Subcutaneous abdominal adipose tissue (tissue), 5 donors: ENCODE results near the gene CPA4.

ENCODE experiments used
- H3K27ac ChIP-seq: one replicate; pipeline ENCODE4 v1.7.0; 2013; ENCODE audit warnings: low read depth, mild to moderate bottlenecking, inconsistent platforms, low read length, moderate library complexity
- H3K27me3 ChIP-seq, 5 donors: one replicate each; pipeline ENCODE4 v1.7.0; 2013; ENCODE audit warnings: low read length in 5 of 5, inconsistent platforms in 1 of 5; ENCODE audit not compliant: control insufficient read depth in 5 of 5, insufficient read depth in 4 of 5
- H3K36me3 ChIP-seq, 5 donors: one replicate each; pipeline ENCODE4 v1.7.0; 2013; ENCODE audit warnings: low read length in 5 of 5; ENCODE audit not compliant: control insufficient read depth in 5 of 5, insufficient read depth in 5 of 5
- H3K4me1 ChIP-seq, 5 donors: one replicate each; pipeline ENCODE4 v1.7.0; 2013; ENCODE audit warnings: low read length in 5 of 5, mild to moderate bottlenecking in 3 of 5, moderate library complexity in 1 of 5; ENCODE audit not compliant: control insufficient read depth in 5 of 5, insufficient read depth in 5 of 5
- H3K4me3 ChIP-seq, 5 donors: one replicate each; pipeline ENCODE4 v1.7.0; 2013; ENCODE audit warnings: low read length in 5 of 5, low read depth in 1 of 5
- H3K9ac ChIP-seq, 5 donors: one replicate each; pipeline ENCODE4 v1.7.0; 2013; ENCODE audit warnings: low read length in 5 of 5, mild to moderate bottlenecking in 4 of 5, moderate library complexity in 3 of 5
- H3K9me3 ChIP-seq, 5 donors: one replicate each; pipeline ENCODE4 v1.7.0; 2013; ENCODE audit warnings: low read length in 5 of 5; ENCODE audit not compliant: control insufficient read depth in 5 of 5
- donor health status: healthy.
- donor health status: healthy.
- donor health status: healthy.
- donor health status: healthy.
- donor health status: healthy.

CPA4 gene

DNA sequence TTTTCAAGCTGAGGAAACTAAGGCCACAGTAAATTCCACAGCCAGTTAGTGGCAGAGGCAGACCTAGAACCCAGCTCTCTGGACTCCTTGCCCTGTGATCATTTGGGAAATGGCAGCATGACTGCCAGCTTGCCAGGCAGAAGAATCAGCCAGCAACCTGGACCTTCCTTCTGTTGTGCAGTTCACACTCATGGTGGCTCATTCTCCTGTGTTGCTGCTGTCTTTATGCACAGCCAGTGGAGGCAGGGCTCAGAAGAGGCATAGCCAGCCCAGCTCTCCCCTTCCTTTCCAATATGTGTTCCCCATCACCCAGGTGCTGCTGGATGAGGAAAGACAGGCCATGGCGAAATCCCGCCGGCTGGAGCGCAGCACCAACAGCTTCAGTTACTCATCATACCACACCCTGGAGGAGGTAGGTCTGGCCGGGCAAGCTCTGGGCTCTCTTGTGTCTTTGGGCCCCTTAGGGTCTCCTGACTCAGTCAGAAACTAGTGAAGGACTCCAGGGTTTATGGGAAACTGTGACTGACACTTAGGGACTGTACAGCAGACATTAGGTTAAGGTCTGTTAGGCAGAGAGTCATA, 66.4 kb downstream of the CPA4 start:
- H3K9me3 ChIP-seq, result peaks cover 3 to 21% (median 16%) of the 10 kb centered on the region in 5 donors
- peaks cover 14 to 40% (median 19%) of the 10 kb centered on the region in 5 donors for H3K4me1 ChIP-seq
- H3K36me3 ChIP-seq, result no peaks in the 10 kb centered on the region
- peak overlapping the region in 1 of 5 donors; percentile 10 for H3K4me3 ChIP-seq
- H3K27ac ChIP-seq, result no peak overlapping the region
- no peaks in the 10 kb centered on the region for H3K27me3 ChIP-seq
- H3K9ac ChIP-seq, result no peak overlapping the region

DNA sequence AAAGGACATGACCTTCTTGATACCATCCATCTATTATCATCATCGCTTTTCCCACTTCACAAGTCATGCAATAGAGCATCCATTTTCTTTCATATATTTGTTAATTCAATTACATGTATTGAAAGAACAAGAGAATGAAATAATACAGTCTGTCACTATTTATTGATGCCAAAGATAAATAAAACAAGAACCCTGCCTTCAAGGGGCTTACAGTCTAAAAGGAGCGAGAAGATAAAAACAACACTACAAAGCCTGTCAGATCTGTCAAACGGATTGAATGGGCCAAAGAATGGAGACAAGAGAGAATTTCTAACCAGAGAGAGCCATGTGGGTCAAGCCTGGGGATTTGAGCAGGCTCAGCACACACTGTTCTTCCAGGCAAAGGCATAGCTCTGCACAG, 67.6 kb downstream of the CPA4 start:
- H3K27me3 ChIP-seq, result no peaks in the 10 kb centered on the region
- H3K36me3 ChIP-seq, result no peaks in the 10 kb centered on the region
- peaks cover 3 to 21% (median 16%) of the 10 kb centered on the region in 5 donors for H3K9me3 ChIP-seq
- no peak overlapping the region for H3K4me3 ChIP-seq
- H3K9ac ChIP-seq, result no peak overlapping the region
- H3K4me1 ChIP-seq, result peaks cover 14 to 50% (median 22%) of the 10 kb centered on the region in 5 donors
- no peak overlapping the region for H3K27ac ChIP-seq

DNA sequence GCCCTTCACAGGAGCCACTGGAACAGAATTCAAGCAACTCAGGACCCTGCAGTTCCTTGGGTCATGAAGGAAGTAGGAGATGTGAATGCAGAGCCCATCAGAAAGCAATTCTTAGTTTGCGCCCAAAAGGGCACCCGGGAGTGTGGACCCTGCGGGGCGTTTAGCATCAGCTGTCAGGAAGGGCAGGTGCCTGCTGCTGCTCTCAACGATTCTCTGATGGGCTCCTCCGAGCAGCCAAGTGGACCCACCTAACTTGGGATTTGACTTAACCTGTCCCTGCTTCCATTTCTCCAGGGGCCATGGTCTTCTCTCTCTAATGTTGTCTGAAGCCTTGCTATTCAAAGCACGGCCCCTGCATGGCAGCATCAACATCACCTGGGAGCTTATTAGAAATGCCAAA, 68.7 kb downstream of the CPA4 start:
- Histone ChIP-seq H3K27me3 (no peaks in the 10 kb centered on the region), H3K9ac (no peak overlapping the region), H3K27ac (no peak overlapping the region), H3K4me3 (no peak overlapping the region), H3K36me3 (no peaks in the 10 kb centered on the region), H3K9me3 (peaks cover 3 to 21% (median 16%) of the 10 kb centered on the region in 5 donors), H3K4me1 (peaks cover 5 to 50% (median 24%) of the 10 kb centered on the region in 5 donors)

DNA sequence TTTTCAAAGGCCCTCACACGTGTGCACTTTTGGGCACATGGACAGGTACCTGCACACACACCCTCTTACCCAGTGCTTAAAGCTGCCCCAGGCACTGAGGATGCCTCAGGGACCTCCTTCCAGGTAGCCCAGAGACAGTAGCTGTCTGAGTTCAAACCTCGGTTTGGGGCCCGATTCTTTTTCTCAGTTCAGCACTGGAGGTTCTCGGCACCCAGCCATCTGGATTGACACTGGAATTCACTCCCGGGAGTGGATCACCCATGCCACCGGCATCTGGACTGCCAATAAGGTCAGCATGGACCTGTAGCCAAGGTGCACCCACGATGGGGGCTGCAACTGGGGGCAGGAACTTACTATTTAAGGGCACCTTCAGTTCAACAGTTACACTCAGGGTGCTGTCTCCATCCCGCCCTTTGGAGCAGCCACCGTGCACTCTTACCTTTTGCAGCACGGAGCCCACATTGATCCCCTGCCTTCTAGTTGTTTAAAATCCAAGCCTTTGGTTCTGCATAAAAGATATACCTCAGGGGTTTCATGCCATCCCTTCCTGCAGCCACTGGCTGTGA, 69.4 kb downstream of the CPA4 start:
- Histone ChIP-seq H3K4me1 (peaks cover 4 to 45% (median 25%) of the 10 kb centered on the region in 5 donors), H3K27ac (no peak overlapping the region), H3K9me3 (peaks cover 3 to 21% (median 16%) of the 10 kb centered on the region in 5 donors), H3K9ac (no peak overlapping the region), H3K36me3 (no peaks in the 10 kb centered on the region), H3K27me3 (no peaks in the 10 kb centered on the region), H3K4me3 (no peak overlapping the region)

DNA sequence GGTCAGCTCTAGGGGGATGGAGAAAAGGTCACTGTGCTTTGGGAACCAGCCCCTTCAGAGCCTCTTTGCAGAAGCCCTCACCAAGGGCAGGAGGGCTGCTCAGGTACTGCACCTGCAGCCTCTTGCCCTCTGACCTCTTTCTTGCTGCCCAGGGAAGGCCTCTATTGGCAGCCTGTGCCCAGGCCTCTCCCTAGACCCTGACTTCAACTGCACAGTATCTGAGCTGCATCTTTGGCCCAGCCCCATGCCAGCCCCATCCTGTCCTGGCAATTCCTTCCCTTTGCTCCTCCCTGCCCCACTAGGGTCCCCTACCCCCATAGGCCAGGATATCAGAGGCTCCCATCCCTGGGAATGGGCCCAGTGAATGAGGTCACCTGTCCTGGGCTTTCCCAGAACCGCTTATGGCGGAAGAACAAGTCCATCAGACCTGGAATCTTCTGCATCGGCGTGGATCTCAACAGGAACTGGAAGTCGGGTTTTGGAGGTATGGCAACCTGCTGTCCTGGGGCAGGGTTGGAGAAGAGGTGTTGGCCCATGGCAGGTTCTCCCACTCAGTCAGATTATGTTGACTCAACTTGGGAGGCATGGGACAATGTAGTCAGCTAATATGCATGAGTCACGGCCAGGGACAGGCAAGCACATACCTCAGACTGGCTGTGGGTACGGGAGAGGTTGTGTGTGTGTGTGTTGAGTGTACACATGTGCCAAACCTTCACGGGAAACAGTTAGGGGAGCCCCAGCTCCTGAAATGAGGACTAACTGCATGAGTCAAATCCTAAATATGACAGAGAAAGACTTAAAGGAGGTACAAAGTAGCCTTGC, 70.3 kb downstream of the CPA4 start:
- Histone ChIP-seq H3K27ac (peak overlapping the region; percentile 18), H3K4me1 (peaks cover 4 to 46% (median 25%) of the 10 kb centered on the region in 5 donors), H3K36me3 (no peaks in the 10 kb centered on the region), H3K27me3 (no peaks in the 10 kb centered on the region), H3K4me3 (no peak overlapping the region), H3K9me3 (peaks cover 3 to 21% (median 16%) of the 10 kb centered on the region in 5 donors), H3K9ac (no peak overlapping the region)

DNA sequence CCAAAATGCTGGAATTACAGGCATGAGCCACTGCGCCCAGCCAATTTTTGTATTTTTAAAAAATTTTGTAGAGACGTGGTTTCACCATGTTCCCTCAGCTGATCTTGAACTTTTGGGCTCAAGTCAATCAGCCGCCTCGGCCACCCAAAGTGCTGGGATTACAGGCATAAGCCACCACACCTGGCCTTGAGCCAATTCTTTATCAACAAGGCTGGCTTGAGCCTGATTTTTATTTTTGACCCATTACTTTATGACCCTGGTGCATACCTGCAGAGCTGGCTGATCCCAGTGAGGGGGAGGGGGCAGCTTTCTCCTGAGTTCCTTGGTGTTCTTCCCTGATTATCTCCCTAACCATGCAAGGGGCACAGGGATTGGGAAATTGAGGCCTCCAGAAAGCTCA, 71.5 kb downstream of the CPA4 start:
- H3K27me3 ChIP-seq, result no peaks in the 10 kb centered on the region
- no peaks in the 10 kb centered on the region for H3K36me3 ChIP-seq
- peaks cover 11 to 58% (median 35%) of the 10 kb centered on the region in 5 donors for H3K4me1 ChIP-seq
- no peak overlapping the region for H3K4me3 ChIP-seq
- H3K27ac ChIP-seq, result peak overlapping the region; percentile 83
- H3K9me3 ChIP-seq, result peaks cover 0 to 13% (median 10%) of the 10 kb centered on the region in 5 donors
- peak overlapping the region in 1 of 5 donors; percentile 31 for H3K9ac ChIP-seq

DNA sequence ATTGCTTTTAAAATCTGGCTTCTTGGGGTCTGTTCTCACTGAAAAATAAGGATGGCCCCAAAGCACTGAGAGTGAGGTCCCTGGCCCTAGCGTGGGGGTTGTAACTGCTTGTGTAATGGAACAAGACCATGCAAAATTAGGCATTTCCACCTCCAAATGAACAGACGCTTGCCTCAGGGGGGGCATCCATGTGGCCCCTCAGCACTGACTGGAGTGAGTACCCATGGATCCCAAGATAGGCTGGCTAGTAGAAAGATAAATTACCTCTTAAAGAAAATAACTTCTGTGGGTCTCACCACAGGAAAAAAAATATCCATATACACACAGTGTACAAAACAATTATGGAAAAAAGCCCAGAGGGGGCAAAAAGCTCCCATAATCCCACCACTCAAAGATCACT, 72.1 kb downstream of the CPA4 start:
- H3K27ac ChIP-seq, result peak overlapping the region; percentile 83
- H3K27me3 ChIP-seq, result no peaks in the 10 kb centered on the region
- no peak overlapping the region for H3K4me3 ChIP-seq
- H3K9ac ChIP-seq, result peak overlapping the region in 1 of 5 donors; percentile 31
- H3K4me1 ChIP-seq, result peaks cover 11 to 64% (median 41%) of the 10 kb centered on the region in 5 donors
- H3K9me3 ChIP-seq, result peaks cover 0 to 8% (median 6%) of the 10 kb centered on the region in 5 donors
- no peaks in the 10 kb centered on the region for H3K36me3 ChIP-seq

DNA sequence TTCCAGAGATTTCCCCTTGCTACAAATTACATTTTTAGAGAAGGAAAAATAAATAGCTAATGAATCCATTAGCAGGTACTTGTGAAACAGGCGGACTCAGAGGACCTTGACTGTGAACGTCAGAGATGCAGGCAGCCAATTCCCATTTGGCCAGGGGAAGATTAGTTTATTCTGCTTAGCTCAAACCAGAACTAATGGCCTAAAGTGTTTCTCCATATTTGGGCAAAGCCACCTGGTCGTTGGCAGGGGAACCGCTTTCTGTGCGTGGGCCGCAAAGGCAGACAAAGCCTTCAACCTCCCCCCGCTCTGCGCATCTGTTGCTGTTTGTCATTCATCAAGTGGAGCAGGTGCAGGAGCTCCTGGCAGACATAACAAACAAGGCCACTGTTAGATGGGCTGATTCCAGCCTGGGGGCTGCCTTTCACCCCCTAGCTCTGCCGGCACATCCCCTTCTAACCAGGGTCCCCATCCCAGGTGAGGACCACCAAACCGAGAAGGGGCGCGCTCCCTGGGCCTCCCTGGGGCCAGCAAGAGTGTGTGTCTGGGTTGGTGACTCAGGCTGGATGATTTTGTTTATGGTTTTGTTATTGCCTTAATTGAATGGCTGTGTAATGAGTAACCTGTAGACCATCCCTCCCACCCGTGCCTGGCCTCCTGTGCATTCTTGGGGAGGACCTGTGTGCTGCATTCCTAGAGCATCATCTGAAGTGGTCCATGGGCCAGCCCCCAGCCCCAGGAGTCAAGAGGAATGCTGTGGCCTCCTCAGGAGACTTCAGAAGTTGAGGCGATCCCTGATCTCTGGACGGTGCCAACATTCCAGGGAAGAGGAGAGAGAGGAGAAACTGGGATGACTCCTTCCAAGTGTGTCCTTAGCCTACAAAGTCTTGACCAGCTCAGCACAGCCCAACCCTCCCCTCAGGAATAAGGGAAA, 72.8 kb downstream of the CPA4 start:
- no peaks in the 10 kb centered on the region for H3K27me3 ChIP-seq
- peaks cover 0 to 2% (median 1%) of the 10 kb centered on the region in 5 donors for H3K9me3 ChIP-seq
- H3K4me3 ChIP-seq, result no peak overlapping the region
- H3K9ac ChIP-seq, result no peak overlapping the region
- no peaks in the 10 kb centered on the region for H3K36me3 ChIP-seq
- H3K4me1 ChIP-seq, result peaks cover 11 to 71% (median 47%) of the 10 kb centered on the region in 5 donors
- H3K27ac ChIP-seq, result peak overlapping the region; percentile 83

DNA sequence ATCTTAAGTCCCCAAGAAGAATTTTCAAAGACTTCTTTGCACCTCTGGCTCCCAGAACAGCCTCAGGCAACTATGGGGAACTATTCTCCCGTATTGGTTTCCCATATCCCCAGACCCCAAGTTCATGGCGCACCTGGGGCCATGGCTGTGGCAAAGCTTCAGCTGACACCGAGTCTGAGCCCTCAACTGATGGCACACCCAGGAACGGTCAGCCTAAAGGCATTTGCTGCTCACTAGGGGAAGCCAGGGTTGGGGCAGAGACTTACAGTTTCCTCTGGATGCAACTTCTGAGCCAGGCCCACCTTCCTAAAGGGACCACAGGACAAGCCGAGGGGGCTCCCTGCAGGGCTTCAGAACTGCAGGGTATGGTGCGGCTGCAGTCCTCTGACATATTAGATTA, 73.6 kb downstream of the CPA4 start:
- Histone ChIP-seq H3K27me3 (no peaks in the 10 kb centered on the region), H3K9me3 (no peaks in the 10 kb centered on the region), H3K4me3 (no peak overlapping the region), H3K4me1 (peaks cover 14 to 77% (median 53%) of the 10 kb centered on the region in 5 donors), H3K27ac (peak overlapping the region; percentile 83), H3K9ac (no peak overlapping the region), H3K36me3 (no peaks in the 10 kb centered on the region)
